PC-9 (cell line): Measurements from ENCODE around the gene CLHC1. TPM values are rescaled to one million over a fixed set of nuclear protein-coding genes. Genes with fewer than 3 reads are reported as not detected.
"Not testable (repeated sequence)": the region's sequence is repeated elsewhere in the genome, so short reads cannot be mapped to it uniquely, and the experiment has no call there.

Experiments used
- BruUV-seq: library from RNA; stranded (reverse); fragments of 400-500 nt; replicated peaks from 2 replicates; lab custom pipeline; 2021; lab: Mats Ljungman, UMichigan
- CTCF ChIA-PET: fragments of 300-600 bp; sonication (Branson Sonifier 250); formaldehyde crosslinking; loops from one replicate; lab custom pipeline; 2022; ENCODE audit warnings: antibody characterized with exemption; lab: Charles Lee
- POLR2A ChIA-PET: fragments of 300-600 bp; sonication (Branson Sonifier 250); formaldehyde crosslinking; loops from one replicate; lab custom pipeline; 2022; ENCODE audit warnings: antibody characterized with exemption; ENCODE audit not compliant: unreplicated experiment; lab: Charles Lee
- DNase-seq, 2 experiments: peaks; one replicate each; pipeline versions ENCODE4 v3.0.0 to v3.0.0-alpha.2; 2015 to 2022; ENCODE audit warnings: mixed read lengths in 1 of 2
- H2AFZ ChIP-seq: fragments of 200-600 bp; sonication (generic); 2 replicates; pipeline ENCODE4 v1.8.1; 2017; ENCODE audit warnings: antibody characterized with exemption
- H3F3A ChIP-seq: fragments of 200-600 bp; sonication (generic); 2 replicates; pipeline ENCODE4 v1.8.1; 2017; ENCODE audit warnings: antibody characterized with exemption, mild to moderate bottlenecking, low read depth; ENCODE audit not compliant: insufficient read depth
- H3K27ac ChIP-seq: fragments of 200-600 bp; sonication (generic); 2 replicates; pipeline ENCODE4 v1.6.1; 2016; ENCODE audit warnings: mixed run types
- H3K27me3 ChIP-seq: fragments of 200-600 bp; sonication (generic); 2 replicates; pipeline ENCODE4 v1.6.1; 2016; ENCODE audit warnings: low read depth, mixed run types; ENCODE audit not compliant: insufficient read depth
- H3K36me3 ChIP-seq: fragments of 200-600 bp; sonication (generic); 2 replicates; pipeline ENCODE4 v1.6.1; 2016; ENCODE audit warnings: low read depth, mixed run types
- H3K4me1 ChIP-seq: fragments of 200-600 bp; sonication (generic); replicated peaks from 2 replicates; pipeline ENCODE4 v1.6.1; 2016; ENCODE audit warnings: mixed run types; ENCODE audit not compliant: insufficient read depth
- H3K4me2 ChIP-seq: fragments of 200-600 bp; sonication (generic); 2 replicates; pipeline ENCODE4 v1.6.1; 2017; ENCODE audit warnings: mixed run types
- H3K4me3 ChIP-seq: fragments of 200-600 bp; sonication (generic); 2 replicates; pipeline ENCODE4 v1.6.1; 2016; ENCODE audit warnings: mixed run types
- H3K79me2 ChIP-seq: fragments of 200-600 bp; sonication (generic); 2 replicates; pipeline ENCODE4 v1.6.1; 2017; ENCODE audit warnings: low read depth, mixed run types
- H3K9me2 ChIP-seq: fragments of 200-600 bp; sonication (generic); 2 replicates; pipeline ENCODE4 v1.8.1; 2017; ENCODE audit warnings: mild to moderate bottlenecking; ENCODE audit not compliant: insufficient read depth
- H3K9me3 ChIP-seq: fragments of 200-600 bp; sonication (generic); 2 replicates; pipeline ENCODE4 v1.8.1; 2016; ENCODE audit warnings: low read depth; ENCODE audit not compliant: insufficient read depth
- H4K20me1 ChIP-seq: fragments of 200-600 bp; sonication (generic); 2 replicates; pipeline ENCODE4 v1.8.1; 2017; ENCODE audit not compliant: insufficient read depth
- CTCF ChIP-seq: fragments of 200-600 bp; sonication (generic); conservative IDR thresholded peaks from 2 replicates; pipeline ENCODE4 v1.6.1; 2017; ENCODE audit warnings: mixed run types, antibody characterized with exemption, mild to moderate bottlenecking, moderate library complexity
- EZH2 ChIP-seq: fragments of 200-600 bp; sonication (generic); IDR thresholded peaks from 2 replicates; pipeline ENCODE4 v1.8.0; 2017; ENCODE audit warnings: antibody characterized with exemption, low read depth
- intact Hi-C: fragments of 100-400 bp; cut with micrococcal nuclease; formaldehyde crosslinking; loops from one replicate; pipeline ENCODE4 v1.10.0; 2022; ENCODE audit not compliant: unreplicated experiment
- total RNA-seq: library from RNA; stranded (reverse); gene quantifications from 2 replicates; pipeline ENCODE4 v1.2.3, GENCODE V29; 2021

CLHC1 gene
- total RNA-seq, 1 experiment from 2014 or later = 27.1 TPM

- CTCF ChIA-PET = no interaction called here
- Histone ChIP-seq H3K27ac (no peak overlapping the region), H3F3A (0 out of 2 replicates have a peak, but pooled peaks cover 3% of the 10 kb centered on the region), H3K27me3 (no peaks in the 10 kb centered on the region), H3K9me3 (no peaks in the 10 kb centered on the region), H3K36me3 (no peaks in the 10 kb centered on the region), H3K9me2 (no peaks in the 10 kb centered on the region), H3K4me2 (no peak overlapping the region), H3K79me2 (no peaks in the 10 kb centered on the region), H3K4me1 (no peaks in the 10 kb centered on the region), H4K20me1 (no peaks in the 10 kb centered on the region), H2AFZ (no peak overlapping the region), H3K4me3 (no peak overlapping the region)
- intact Hi-C loops = no loop called here
- POLR2A ChIA-PET = interaction anchor here (0.6 to 0.7 kb wide), 3 partner anchors 25 to 83 kb away, joined by 6 to 9 read pairs (median 8); no protein-coding TSS in a partner anchor
- TF ChIP-seq EZH2 = no peak
- no peak for TF ChIP-seq CTCF
- BruUV-seq = no TSS peak
- no peak for DNase-seq
These were observed 101.2 kb downstream of the CLHC1 start for GRCh38 chr2:55130849-55131248.

- H3K4me2 ChIP-seq, intact Hi-C loops, H3K79me2 ChIP-seq, CTCF ChIA-PET, H3K36me3 ChIP-seq, BruUV-seq, H3K27ac ChIP-seq, H3K4me1 ChIP-seq, H2AFZ ChIP-seq, H3K9me3 ChIP-seq, H3F3A ChIP-seq, DNase-seq, H3K27me3 ChIP-seq, POLR2A ChIA-PET, H4K20me1 ChIP-seq, H3K4me3 ChIP-seq, H3K9me2 ChIP-seq: not testable (repeated sequence)
These were observed 105.5 kb downstream of the CLHC1 start for GRCh38 chr2:55126643-55127042.

Other genes starting within 250 kb of the CLHC1 start
- gene RTN4, start 181.8 kb downstream of the CLHC1 start, total RNA-seq = 342 and 343 TPM in 2 replicates
- 1,269 and 1,616 TPM in 2 replicates for gene RPS27A, start 395 bp upstream of the CLHC1 start, total RNA-seq
- 44.6 and 52.0 TPM in 2 replicates for gene MTIF2, start 36.9 kb upstream of the CLHC1 start, total RNA-seq
- 12.0 and 12.3 TPM in 2 replicates for gene CCDC88A, start 187.6 kb upstream of the CLHC1 start, total RNA-seq